SU-DHL-6 (cell line): ENCODE measurements around the gene NT5DC1.
"Not testable (repeated sequence)": the region's sequence is repeated elsewhere in the genome, so short reads cannot be mapped to it uniquely, and the experiment has no call there.

ENCODE experiments used
- H2AFZ ChIP-seq: fragments of 200-600 bp; sonication (generic); 2 replicates; pipeline ENCODE4 v1.6.1; 2014; ENCODE audit warnings: low read depth, mild to moderate bottlenecking, moderate library complexity, mixed read lengths, antibody characterized with exemption, low read length; ENCODE audit not compliant: severe bottlenecking
- H3F3A ChIP-seq: fragments of 200-600 bp; shearing (Covaris generic); 2 replicates; pipeline ENCODE4 v1.6.0; 2016; ENCODE audit warnings: antibody characterized with exemption, mild to moderate bottlenecking; ENCODE audit not compliant: insufficient read depth
- H3K27ac ChIP-seq: fragments of 200-600 bp; sonication (generic); 2 replicates; pipeline ENCODE4 v1.5.1; 2016; ENCODE audit warnings: low read depth, mild to moderate bottlenecking, low read length, moderate library complexity, mixed read lengths
- H3K27me3 ChIP-seq: fragments of 200-600 bp; sonication (generic), shearing (Covaris generic); 2 replicates; pipeline ENCODE4 v1.6.0; 2014; ENCODE audit warnings: mild to moderate bottlenecking, low read length
- H3K36me3 ChIP-seq: fragments of 200-600 bp; sonication (generic); 2 replicates; pipeline ENCODE4 v1.6.1; 2014; ENCODE audit warnings: mild to moderate bottlenecking, low read length, mixed read lengths
- H3K4me2 ChIP-seq: fragments of 300-600, 200-600 bp; shearing (Covaris generic), sonication (generic); 2 replicates; pipeline ENCODE4 v1.6.0; 2014; ENCODE audit warnings: low read length, low read depth, mild to moderate bottlenecking; ENCODE audit not compliant: poor library complexity, severe bottlenecking
- H3K4me3 ChIP-seq: fragments of 200-600 bp; sonication (generic); 2 replicates; pipeline ENCODE4 v1.5.1; 2014; ENCODE audit warnings: antibody characterized with exemption, low read length, mild to moderate bottlenecking, mixed read lengths; ENCODE audit not compliant: insufficient read depth, poor library complexity, severe bottlenecking
- H3K79me2 ChIP-seq: fragments of 200-600 bp; sonication (generic); 2 replicates; pipeline ENCODE4 v1.6.1; 2014; ENCODE audit warnings: mild to moderate bottlenecking, low read length, moderate library complexity; ENCODE audit not compliant: insufficient read depth
- H3K9ac ChIP-seq: fragments of 200-600 bp; sonication (generic); 2 replicates; pipeline ENCODE4 v1.7.0; 2014; ENCODE audit warnings: mild to moderate bottlenecking, low read length
- H3K9me2 ChIP-seq: fragments of 200-600 bp; sonication (generic); replicated peaks from 2 replicates; pipeline ENCODE4 v1.6.1; 2014; ENCODE audit warnings: low read length; ENCODE audit not compliant: insufficient read depth
- H3K9me3 ChIP-seq: fragments of 200-600 bp; sonication (generic); 2 replicates; pipeline ENCODE4 v1.6.1; 2014; ENCODE audit warnings: low read length, mixed read lengths; ENCODE audit not compliant: insufficient read depth
- H4K20me1 ChIP-seq: fragments of 200-600 bp; sonication (generic); 2 replicates; pipeline ENCODE4 v1.6.1; 2014; ENCODE audit warnings: low read depth, mild to moderate bottlenecking, antibody characterized with exemption, low read length, moderate library complexity, mixed read lengths
- EZH2phosphoT487 ChIP-seq: fragments of 200-600 bp; sonication (generic), shearing (Covaris generic); conservative IDR thresholded peaks from 2 replicates; pipeline ENCODE4 v1.6.1; 2018; ENCODE audit warnings: mild to moderate bottlenecking, antibody characterized with exemption, low read length, moderate library complexity, mixed read lengths
- TF ChIP-seq, protein P1 (sequence below): fragments of 200-600 bp; sonication (generic); IDR thresholded peaks from one replicate; pipeline ENCODE4 v1.5.1; 2017; ENCODE audit warnings: antibody characterized with exemption, mild to moderate bottlenecking, low read length, moderate library complexity; ENCODE audit not compliant: insufficient read depth, poor library complexity, severe bottlenecking

The NT5DC1 gene

DNA sequence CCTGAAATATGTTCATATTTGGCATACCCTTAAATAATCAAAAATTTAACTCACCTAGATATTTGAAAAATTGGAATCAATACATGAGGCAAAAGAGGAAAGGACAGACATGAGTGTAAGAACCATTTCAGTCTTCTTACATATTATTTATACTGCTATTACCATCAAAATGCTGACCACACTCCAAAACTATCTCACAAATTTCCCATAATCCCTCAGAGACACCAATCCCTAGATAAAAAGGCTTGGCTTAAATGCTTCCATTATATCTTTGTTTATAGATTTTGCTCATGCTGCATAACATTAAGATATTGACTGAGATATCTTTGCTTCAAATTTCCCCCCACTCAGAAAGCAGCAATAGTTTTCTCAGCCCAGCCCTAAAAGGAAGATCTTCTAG, 11.7 kb upstream of the NT5DC1 start:
- no peaks in the 10 kb centered on the region for H3F3A ChIP-seq
- no peaks in the 10 kb centered on the region for H3K36me3 ChIP-seq
- no peak overlapping the region for H2AFZ ChIP-seq
- H3K9ac ChIP-seq: no peak overlapping the region
- no peak overlapping the region for H3K4me3 ChIP-seq
- H3K4me2 ChIP-seq: no peak overlapping the region
- H3K27ac ChIP-seq: no peak overlapping the region
- no peaks in the 10 kb centered on the region for H3K79me2 ChIP-seq
- no peaks in the 10 kb centered on the region for H4K20me1 ChIP-seq
- H3K9me2 ChIP-seq: no peaks in the 10 kb centered on the region
- H3K9me3 ChIP-seq: no peaks in the 10 kb centered on the region
- TF ChIP-seq EZH2phosphoT487: no peak
- TF ChIP-seq, protein P1, sequence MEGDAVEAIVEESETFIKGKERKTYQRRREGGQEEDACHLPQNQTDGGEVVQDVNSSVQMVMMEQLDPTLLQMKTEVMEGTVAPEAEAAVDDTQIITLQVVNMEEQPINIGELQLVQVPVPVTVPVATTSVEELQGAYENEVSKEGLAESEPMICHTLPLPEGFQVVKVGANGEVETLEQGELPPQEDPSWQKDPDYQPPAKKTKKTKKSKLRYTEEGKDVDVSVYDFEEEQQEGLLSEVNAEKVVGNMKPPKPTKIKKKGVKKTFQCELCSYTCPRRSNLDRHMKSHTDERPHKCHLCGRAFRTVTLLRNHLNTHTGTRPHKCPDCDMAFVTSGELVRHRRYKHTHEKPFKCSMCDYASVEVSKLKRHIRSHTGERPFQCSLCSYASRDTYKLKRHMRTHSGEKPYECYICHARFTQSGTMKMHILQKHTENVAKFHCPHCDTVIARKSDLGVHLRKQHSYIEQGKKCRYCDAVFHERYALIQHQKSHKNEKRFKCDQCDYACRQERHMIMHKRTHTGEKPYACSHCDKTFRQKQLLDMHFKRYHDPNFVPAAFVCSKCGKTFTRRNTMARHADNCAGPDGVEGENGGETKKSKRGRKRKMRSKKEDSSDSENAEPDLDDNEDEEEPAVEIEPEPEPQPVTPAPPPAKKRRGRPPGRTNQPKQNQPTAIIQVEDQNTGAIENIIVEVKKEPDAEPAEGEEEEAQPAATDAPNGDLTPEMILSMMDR: no peak
- H3K27me3 ChIP-seq: no peaks in the 10 kb centered on the region

DNA sequence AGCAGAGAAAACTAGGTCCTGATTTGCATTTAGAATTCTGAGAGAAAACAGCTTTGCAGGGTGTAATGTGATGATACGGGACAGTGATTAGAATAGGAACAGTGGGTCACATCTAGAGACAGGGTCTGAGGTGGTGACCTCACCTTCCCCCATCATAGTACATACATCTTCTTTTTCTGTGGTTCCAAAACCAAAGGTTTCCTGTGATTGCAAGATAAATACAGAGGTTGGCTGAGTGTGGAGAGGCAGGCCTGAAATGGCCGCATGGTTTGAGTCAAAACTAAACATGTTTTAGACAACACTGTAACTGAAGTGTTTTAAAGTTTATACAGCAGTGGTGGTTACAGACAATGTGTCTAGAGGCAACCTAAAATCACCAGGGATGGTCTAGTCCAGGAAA, 10.4 kb upstream of the NT5DC1 start:
- no peaks in the 10 kb centered on the region for H3K9me2 ChIP-seq
- H3F3A ChIP-seq: no peaks in the 10 kb centered on the region
- no peak overlapping the region for H3K9ac ChIP-seq
- H3K36me3 ChIP-seq: no peaks in the 10 kb centered on the region
- H2AFZ ChIP-seq: no peak overlapping the region
- no peak overlapping the region for H3K4me3 ChIP-seq
- TF ChIP-seq, protein P1: no peak
- TF ChIP-seq EZH2phosphoT487: no peak
- H3K4me2 ChIP-seq: no peak overlapping the region
- no peaks in the 10 kb centered on the region for H3K9me3 ChIP-seq
- no peaks in the 10 kb centered on the region for H3K27me3 ChIP-seq
- no peak overlapping the region for H3K27ac ChIP-seq
- no peaks in the 10 kb centered on the region for H4K20me1 ChIP-seq
- H3K79me2 ChIP-seq: no peaks in the 10 kb centered on the region

DNA sequence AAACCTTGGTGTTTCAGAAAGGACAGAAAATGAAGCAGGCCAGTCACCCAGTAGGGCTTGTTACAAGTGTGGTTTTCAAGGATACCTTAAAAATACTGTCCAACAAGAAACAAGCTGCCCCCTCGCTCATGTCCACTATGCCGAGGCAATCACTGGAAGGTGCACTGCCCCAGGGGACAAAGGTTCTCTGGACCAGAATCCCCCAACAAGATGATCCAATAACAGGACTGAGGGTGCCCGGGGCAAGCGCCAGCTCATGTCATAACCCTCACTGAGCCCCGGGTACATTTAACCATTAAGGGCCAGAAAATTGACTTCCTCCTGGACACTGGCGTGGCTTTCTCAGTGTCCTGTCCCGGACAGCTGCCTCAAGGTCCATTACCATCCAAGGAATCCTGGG, 6.6 kb upstream of the NT5DC1 start:
- TF ChIP-seq, protein P1: no peak
- no peak for TF ChIP-seq EZH2phosphoT487

DNA sequence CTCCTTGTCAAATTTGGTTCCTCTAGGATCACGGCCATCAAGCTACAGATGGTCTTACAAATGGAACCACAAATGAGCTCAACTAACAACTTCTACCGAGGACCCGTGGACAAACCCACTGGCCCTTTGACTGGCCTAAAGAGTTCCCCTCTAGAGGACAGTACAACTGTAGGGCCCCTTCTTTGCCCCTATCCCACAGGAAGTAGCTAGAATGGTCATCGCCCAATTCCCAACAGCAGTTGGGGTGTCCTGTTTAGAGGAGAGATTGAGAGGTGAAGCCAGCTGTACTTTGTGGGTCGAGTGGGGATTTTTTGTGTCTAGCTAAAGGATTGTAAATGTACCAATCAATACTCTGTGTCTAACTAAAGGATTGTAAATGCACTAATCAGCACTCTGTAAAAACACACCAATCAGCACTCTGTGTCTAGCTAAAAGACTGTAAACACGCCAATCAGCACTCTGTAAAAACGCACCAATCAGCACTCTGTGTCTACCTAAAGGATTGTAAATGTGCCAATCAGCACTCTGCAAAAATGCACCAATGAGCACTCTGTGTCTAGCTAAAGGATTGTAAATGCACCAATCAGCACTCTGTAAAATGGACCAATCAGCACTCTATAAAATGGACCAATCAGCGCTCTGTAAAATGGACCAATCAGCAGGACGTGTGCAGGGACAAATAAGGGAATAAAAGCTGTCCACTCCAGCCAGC, 4.4 kb upstream of the NT5DC1 start:
- not testable (repeated sequence) for H3K4me2 ChIP-seq, H3K27me3 ChIP-seq, H3K9ac ChIP-seq, H3K9me3 ChIP-seq, H3K36me3 ChIP-seq, H2AFZ ChIP-seq, H3K27ac ChIP-seq, H3K4me3 ChIP-seq, H3F3A ChIP-seq, H4K20me1 ChIP-seq, H3K9me2 ChIP-seq, H3K79me2 ChIP-seq

More for the DNA sequence above, 6.6 kb upstream of the NT5DC1 start:
- Histone ChIP-seq H4K20me1 (no peaks in the 10 kb centered on the region), H3K4me3 (no peak overlapping the region), H3K9me3 (peaks cover 9% of the 10 kb centered on the region; the same call in 1 of the 2 replicates), H3K9me2 (no peaks in the 10 kb centered on the region), H3K79me2 (no peaks in the 10 kb centered on the region), H3F3A (0 out of 2 replicates have a peak, but pooled peaks cover 4% of the 10 kb centered on the region), H3K27ac (no peak overlapping the region), H3K36me3 (no peaks in the 10 kb centered on the region), H3K4me2 (no peak overlapping the region), H3K9ac (no peak overlapping the region), H2AFZ (no peak overlapping the region), H3K27me3 (no peaks in the 10 kb centered on the region)
